HG03521 (cell line): ENCODE data around the gene RPS4Y2.

Experiments used
- ATAC-seq: cut with Tn5 transposase; IDR thresholded peaks from one replicate; pipeline ENCODE4 v1.9.1; 2021; ENCODE audit warnings: mild to moderate bottlenecking, moderate library complexity; ENCODE audit not compliant: unreplicated experiment

Gene RPS4Y2

DNA sequence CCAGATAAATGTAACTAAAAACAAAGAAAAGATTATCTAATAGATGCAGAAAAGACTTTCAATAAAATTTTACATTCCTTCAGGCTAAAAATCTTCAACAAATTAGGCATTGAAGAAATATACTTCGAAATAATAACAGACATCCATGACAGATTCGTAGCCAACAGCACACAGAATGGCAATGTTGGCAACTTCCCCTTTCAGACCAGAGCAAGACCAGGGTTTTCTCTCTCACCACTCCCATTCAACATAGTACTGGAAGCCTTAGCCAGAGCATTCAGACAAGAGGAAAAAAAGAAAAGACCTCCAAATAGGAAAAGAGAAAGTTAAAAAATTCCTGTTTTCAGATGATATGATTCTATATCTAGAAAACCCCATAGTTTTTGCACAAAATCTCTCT, 61.2 kb downstream of the RPS4Y2 start:
- ATAC-seq: no peak
